Fibroblast of skin of right biceps (primary cell): ENCODE data around the gene KMT2B.

Source experiments
- DNase-seq: peaks from one replicate; pipeline ENCODE4 v3.0.0-alpha.2; 2013

The KMT2B gene

DNA sequence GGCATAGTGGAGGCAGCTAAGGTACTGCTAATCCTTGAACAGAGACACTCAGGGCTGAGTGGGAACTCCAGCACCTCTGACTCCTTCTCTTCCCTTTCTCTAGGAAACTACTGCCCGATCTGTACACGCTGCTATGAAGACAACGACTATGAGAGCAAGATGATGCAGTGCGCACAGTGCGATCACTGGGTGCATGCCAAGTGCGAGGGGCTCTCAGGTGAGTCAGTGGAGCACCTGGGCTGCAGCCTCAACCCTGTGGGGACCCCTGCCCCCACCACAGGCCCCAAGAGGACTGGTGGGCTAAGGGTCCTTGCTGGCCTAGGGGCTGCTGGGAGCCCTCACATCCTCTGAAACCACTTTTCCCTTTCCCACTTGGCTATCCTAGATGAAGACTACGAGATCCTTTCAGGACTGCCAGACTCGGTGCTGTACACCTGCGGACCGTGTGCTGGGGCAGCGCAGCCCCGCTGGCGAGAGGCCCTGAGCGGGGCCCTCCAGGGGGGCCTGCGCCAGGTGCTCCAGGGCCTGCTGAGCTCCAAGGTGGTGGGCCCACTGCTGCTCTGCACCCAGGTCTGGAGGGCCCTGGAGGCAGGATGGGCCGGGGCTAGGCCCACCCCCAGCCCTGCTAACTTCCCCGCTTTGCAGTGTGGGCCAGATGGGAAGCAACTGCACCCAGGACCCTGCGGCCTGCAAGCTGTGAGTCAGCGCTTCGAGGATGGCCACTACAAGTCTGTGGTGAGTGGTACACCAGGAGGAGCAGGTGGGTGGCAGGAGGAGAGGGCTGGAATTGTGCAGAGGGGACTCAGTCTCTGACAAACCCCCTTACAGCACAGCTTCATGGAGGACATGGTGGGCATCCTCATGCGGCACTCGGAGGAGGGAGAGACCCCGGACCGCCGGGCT is 9.5 kb downstream of the KMT2B start:
- no peak for DNase-seq

DNA sequence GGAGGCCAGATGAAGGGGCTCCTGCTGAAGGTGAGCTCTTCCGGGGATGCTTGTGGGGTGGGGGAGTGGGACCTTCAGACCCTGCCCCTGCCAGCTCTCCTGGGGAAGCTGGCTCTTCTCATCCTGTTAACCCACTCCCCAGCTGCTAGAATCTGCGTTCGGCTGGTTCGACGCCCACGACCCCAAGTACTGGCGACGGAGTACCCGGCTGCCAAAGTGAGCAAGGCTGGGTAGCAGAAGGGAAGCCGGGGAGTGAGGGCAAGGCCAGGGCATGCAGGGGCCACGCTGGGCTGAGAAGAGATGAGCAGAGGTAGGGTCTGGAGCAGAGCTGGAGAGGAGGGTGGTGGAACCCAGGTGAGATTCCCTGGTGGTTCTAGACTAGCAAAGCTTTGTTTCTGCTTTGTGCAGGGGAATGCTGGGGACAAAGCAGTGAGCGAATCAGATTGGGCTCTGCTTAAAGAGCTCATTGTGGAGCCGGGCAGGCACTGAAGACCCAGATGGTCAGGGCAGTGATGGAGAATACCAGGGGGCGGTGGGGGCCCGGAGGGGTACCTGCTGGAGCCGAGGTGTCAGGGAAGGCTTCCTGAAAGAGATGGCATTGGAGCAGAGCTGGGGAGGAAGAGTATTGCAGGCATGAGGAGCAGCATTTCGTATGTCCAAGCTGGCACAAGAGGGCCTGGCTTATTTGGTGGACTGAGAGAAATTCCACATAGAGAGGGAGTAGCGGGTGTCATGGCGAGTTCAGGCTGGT is 10.3 kb downstream of the KMT2B start:
- DNase-seq = no peak

DNA sequence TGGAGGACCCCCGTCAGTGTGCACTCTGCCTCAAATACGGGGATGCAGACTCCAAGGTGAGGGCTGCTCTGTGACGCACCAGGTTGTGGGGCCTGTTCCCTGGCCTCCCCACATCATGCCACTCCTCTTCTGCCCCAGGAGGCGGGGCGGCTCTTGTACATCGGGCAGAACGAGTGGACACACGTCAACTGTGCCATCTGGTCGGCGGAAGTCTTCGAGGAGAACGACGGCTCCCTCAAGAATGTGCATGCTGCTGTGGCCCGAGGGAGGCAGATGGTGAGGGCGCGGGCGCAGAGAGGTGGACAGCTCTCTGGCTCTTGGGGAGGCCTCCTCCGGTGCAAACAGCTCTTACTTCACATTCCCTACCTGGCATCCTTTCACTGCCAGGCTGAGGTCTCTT is 11.2 kb downstream of the KMT2B start:
- DNase-seq = no peak

DNA sequence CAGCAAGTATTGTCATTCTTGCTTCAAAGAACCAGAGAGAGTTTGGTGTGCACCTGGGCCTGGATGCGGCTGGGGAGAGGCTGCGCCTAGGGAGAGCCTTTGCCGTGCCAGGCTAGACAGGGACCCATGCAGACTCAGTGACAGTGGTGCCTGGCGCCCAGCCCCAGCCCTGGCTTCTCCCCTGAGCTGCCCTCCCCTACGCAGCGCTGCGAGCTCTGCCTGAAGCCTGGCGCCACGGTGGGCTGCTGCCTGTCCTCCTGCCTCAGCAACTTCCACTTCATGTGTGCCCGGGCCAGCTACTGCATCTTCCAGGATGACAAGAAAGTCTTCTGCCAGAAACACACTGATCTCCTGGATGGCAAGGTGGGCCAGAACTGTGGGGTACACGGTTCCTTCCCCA is 12.0 kb downstream of the KMT2B start:
- no peak for DNase-seq

DNA sequence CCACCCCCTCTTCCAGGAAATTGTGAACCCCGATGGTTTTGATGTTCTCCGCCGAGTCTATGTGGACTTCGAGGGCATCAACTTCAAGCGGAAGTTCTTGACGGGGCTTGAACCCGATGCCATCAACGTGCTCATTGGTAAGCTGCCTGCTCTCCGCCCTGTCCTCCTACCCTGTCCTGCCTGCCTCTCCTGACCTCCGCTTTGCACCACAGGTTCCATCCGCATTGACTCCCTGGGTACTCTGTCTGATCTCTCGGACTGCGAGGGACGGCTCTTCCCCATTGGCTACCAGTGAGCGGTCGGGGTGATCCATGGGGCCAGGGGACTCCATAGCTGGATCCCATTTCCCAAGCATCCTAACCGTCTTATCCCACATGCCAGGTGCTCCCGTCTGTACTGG is 12.5 kb downstream of the KMT2B start:
- DNase-seq = no peak

DNA sequence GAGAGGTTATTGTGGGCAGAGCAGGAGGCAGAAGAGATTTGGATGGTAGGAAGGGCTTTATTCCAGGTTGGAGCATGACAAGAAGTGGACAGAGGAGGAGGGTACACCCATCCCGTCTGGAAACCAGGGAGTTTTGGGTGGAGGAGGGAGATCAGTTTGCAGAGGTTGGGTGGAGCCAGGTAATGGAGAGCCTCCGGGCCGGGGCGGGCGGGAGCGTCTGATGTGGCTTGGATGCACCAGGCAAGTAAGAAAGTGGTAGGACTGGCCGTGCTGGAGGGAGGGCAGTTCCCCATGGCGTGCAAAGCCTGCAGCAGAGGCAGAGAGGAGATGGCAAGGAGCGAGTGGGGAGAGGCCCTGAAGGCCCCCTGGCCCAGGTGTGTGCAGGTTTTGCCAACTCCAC is 13.6 kb downstream of the KMT2B start:
- no peak for DNase-seq

DNA sequence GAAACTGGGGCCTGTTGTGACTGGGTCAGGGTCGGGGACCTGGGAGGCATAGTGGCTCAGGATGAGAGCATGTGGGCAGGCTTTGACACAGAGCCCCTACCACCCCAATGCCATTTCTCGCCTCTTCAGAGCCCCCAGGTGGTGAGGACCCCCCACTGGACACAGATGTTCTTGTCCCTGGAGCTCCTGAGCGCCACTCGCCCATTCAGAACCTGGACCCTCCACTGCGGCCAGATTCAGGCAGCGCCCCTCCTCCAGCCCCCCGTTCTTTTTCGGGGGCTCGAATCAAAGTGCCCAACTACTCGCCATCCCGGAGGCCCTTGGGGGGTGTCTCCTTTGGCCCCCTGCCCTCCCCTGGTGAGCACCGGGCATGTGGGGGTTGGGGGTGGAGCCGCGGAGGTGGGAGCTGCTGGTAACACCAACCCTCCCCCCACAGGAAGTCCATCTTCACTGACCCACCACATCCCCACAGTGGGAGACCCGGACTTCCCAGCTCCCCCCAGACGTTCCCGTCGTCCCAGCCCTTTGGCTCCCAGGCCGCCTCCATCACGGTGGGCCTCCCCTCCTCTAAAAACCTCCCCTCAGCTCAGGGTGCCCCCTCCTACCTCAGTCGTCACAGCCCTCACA is 14.1 kb downstream of the KMT2B start:
- no peak for DNase-seq

DNA sequence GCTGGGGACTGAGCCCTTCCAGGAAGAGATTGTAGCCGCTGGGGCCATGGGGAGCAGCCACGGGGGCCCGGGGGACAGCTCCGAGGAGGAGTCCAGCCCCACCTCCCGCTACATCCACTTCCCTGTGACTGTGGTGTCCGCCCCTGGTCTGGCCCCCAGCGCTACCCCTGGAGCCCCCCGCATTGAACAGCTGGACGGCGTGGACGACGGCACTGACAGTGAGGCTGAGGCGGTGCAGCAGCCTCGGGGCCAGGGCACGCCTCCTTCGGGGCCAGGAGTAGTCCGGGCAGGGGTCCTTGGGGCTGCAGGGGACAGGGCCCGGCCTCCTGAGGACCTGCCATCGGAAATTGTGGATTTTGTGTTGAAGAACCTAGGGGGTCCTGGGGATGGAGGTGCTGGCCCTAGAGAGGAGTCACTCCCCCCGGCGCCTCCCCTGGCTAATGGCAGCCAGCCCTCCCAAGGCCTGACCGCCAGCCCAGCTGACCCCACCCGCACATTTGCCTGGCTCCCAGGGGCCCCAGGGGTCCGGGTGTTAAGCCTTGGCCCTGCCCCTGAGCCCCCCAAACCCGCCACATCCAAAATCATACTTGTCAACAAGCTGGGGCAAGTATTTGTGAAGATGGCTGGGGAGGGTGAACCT is 14.9 kb downstream of the KMT2B start:
- no peak for DNase-seq

DNA sequence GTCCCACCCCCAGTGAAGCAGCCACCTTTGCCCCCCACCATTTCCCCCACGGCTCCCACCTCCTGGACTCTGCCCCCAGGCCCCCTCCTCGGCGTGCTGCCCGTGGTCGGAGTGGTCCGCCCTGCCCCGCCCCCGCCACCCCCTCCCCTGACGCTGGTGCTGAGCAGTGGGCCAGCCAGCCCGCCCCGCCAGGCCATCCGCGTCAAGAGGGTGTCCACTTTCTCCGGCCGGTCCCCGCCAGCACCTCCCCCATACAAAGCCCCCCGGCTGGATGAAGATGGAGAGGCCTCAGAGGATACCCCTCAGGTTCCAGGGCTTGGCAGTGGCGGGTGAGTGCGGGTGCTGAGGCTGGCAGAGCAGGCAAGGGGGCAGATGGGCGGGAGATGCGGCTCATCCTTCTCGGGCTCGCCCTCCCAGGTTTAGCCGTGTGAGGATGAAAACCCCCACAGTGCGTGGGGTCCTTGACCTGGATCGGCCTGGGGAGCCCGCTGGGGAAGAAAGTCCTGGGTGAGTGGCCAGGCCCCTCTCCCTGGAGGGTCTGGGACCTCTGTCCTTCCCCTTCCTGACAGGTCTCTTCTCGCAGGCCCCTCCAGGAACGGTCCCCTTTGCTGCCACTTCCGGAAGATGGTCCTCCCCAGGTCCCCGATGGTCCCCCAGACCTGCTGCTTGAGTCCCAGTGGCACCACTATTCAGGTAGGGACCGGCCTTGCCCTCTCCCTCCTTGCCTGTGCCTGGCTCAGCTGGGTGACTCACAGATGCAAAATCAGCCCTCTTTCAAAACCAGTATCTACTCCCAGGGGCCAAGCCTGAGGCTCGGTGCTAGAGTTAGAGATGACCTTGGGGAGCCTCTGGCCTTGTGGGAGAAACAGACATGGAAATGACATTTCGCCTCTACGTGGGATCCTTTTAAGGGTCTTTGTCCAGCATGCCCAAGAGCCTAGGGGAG is 15.7 kb downstream of the KMT2B start:
- DNase-seq = no peak

DNA sequence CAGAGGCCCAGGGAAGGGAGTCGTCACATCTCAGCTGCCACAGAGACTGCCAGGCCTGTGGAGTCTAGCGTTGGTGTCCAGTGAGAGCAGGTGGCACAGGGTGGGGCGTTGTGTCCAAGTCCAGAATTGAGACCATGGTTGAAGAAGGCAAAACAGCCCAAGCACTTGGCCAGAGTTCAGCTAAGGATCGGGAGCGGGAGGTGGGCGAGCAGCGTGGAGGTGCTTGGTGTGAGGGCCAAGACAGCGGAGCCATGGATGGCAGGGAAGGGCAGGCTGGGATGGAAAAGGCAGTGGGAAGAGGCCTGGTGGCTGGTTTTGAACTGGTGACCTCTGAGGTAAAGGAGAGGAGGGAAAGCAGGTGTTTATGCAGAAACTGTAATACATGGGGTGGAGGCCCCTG is 16.5 kb downstream of the KMT2B start:
- DNase-seq = no peak

DNA sequence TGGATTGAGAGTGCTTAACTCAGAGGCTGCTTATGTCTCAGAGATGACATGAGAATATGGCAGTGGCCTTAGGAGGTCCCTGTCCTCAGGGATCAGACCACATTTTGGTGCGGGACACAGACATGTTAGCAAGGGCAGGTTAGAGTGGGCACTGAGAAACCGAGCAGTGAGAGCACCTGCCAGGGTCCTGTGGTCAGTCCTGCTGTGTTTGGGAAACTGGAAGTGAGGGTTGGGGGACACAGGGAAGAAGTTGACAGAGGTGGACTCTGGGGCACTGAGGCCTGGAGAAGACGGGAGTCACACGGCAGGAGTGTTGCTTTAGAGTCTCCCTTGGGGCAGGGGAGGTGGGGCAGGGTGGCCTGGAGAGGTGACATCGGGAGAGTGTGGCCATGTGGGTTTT is 17.1 kb downstream of the KMT2B start:
- DNase-seq = no peak

DNA sequence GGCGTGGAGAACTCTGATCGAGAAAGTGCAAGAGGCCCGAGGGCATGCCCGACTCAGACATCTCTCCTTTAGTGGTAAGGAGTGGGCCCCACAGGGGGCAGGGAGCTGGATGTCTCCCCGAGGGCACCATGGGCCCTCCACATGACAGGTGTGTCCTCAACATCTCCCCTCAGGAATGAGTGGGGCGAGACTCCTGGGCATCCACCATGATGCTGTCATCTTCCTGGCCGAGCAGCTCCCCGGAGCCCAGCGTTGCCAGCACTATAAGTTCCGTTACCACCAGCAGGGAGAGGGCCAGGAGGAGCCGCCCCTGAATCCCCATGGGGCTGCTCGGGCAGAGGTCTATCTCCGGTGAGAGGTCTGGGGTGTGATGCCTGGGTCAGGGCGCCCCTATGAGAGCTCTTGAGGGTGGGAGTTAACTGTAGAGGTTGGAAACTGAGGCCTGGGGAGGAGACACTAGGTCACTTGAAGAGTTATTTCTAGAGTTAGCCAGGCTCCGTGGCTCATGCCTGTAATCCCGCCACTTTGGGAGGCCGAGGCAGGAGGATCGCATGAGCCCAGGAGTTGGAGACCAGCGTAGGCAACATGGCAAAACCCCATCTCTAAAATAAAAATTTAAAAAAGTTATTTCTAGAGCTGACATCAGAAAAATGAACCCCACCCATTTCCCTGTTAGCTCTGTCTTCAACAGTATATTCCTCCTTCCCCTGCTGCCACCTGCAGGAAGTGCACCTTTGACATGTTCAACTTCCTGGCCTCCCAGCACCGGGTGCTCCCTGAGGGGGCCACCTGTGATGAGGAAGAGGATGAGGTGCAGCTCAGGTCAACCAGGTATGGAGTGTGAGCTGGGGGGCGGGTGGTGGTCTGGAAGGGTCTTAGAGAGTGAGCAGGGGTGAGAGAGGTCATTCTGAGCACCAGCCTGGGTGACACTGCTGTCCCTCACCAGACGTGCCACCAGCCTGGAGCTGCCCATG is 19.4 kb downstream of the KMT2B start:
- no peak for DNase-seq

DNA sequence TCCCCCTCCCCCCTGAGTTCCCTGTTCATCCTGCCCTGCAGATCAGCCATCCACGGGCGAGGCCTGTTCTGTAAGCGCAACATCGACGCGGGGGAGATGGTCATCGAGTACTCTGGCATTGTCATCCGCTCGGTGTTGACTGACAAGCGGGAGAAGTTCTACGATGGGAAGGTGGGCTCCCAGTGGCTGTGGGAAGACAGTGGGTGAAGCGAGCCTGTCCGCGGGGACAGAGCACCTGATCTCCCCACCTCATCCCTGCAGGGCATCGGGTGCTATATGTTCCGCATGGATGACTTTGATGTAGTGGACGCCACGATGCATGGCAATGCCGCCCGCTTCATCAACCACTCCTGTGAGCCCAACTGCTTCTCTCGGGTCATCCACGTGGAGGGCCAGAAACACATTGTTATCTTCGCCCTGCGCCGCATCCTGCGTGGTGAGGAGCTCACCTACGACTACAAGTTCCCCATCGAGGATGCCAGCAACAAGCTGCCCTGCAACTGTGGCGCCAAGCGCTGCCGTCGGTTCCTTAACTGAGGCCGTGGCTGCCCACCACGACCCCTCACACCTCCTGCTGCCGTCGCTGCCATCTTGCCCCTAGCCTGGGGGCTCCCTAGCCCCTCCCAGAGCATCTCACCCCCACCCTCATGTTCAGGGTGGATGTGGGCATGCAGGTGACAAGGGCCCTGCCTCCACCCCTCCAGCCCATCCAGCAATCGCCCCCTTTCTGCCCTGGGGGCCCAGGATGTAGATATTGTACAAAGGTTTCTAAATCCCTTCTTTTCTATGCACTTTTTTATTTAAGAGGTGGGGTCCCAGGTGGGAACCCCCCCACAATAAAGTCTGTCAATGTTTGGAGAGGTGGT is 20.5 kb downstream of the KMT2B start:
- no peak for DNase-seq

DNA sequence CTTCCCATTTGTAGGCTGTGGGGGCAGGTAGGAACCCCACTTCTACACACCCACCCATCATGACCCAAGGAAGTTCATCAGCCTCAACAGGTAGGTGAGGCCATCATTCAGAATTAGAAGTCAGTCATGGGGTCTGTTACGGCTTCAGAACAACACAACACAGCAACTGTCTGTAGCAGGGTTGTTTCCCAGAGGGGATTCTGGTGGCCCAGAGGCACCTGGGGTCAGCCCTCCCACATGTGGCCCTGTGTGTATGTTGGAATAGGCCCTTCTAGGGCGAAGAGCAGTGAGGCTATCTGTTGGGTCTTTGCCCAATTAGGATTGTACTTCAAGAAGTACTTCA is 21.1 kb downstream of the KMT2B start:
- DNase-seq = no peak

DNA sequence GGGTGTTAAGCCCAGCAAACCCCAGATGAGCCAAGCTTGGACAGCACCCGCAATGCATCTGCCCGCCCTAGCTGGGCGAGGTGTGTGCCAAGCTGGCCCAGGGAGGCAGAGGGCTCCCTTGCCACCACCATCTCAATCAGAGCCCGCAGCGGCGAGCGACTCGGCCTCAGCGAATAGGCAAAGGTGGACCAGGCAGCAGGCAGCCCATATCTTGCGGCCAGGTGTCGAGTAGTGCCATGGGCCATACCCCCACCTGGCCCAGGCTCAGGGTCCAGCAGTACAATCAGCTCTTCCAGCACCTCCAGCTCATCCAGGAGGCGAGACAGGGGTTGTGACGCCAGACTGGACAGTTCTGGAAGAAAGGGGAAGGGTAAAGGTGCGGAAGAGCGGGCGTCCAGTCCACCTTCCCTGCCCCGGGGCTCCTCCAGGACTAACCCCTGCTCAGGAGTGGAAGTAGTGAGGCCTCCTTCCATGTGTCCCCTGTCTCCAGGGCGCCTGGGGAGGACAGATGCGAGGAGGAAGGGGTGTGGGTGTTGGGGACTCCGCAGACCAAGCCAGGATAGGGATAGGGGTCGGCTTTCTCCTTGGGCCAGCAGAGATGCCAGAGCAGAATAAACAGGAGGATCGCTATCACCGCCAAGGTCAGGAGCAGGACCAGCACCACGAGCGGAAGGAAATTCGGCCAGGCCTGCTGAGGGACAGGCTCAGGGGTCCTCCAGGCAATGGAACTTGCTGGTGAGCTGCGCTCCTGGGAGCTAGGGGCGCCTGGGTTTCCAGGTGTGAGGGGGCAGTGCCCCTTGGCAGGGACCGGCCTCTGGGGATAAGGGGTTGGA is 21.7 kb downstream of the KMT2B start:
- no peak for DNase-seq

DNA sequence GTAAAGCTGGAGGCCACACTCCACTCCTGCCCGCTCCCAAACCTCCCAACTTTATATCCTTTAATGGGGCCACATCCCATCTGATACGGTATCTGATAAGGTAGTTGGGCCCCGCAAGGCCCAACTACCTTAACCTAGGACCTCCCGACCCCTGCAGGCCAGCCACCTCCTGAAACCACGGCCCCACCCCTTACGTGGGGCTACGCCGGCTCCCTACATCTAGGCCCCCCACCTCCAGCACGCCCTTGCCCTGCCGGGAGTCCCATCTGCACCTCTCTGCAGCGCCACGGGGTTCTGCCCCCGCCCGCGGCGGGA is 22.3 kb downstream of the KMT2B start:
- DNase-seq = no peak

DNA sequence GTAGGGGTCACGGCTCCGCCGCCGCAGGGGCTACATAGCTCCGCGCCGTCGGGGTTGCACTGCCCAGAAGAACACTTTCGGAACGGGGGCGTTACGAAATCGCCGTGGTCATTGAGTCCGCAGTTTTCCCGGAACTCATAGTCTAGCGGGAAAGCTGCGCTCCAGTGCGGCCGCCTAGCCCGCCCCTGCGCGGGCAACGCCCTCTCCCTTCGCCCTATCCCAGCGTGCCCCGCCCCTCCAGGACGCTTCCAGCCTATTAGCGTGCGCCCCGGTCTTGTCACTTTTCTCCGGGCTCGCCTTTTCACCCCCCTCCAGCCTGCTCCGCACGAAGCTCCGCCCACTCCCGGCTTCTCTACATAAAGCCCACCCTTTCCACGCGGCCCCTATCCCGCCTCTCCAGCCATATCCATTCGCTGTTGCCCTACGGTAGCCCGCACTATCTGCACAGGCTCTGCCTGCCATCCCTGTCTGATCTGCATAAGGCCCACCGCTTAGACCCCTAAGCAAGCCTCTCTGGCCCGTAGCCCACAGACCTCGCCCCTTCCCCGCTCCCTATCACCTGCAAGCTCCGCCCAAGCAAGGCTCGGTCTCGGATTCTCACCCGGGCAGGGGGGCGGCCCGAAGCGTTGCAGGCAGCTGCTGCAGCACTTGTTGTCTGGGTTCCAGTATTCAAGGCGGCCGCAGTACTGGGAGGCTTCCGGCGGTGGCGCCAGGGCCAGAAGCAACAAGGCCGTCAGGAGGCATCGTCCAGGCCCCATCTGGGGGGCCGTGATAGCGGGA is 22.8 kb downstream of the KMT2B start:
- DNase-seq = peak; percentile 96

DNA sequence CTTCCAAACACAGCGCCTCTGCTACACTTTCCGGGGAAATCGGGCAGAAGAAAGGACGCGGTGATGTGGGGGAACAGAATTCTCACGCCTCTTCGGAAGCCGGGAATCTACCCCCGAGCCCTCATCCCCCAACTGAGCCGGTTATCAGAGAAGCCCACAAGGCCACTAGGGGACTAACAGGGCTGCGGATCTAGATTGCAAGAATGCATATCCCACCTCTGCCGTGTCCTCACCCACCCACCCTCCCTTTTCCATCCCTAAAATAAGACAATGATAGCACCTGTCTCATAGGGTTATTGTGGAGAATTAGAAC is 23.4 kb downstream of the KMT2B start:
- no peak for DNase-seq
